PC-3 (cell line): ENCODE data around the gene SNX2. TPM values are rescaled to one million over a fixed set of nuclear protein-coding genes. Genes with fewer than 3 reads are reported as not detected.

Experiments used
- ATAC-seq: fragments of 200-7000 bp; cut with Tn5 transposase; 2 replicates; pipeline ENCODE4 v1.9.1; 2020; ENCODE audit warnings: mild to moderate bottlenecking, moderate library complexity
- BruUV-seq: library from RNA; stranded (reverse); fragments of 400-500 nt; replicated peaks from 2 replicates; lab custom pipeline; 2021; lab: Mats Ljungman, UMichigan
- CTCF ChIA-PET: fragments of 300-600 bp; sonication (Branson Sonifier 250); formaldehyde crosslinking; loops from one replicate; lab custom pipeline; 2022; ENCODE audit warnings: antibody characterized with exemption; lab: Charles Lee
- POLR2A ChIA-PET: fragments of 300-600 bp; sonication (Branson Sonifier 250); formaldehyde crosslinking; loops from one replicate; lab custom pipeline; 2022; ENCODE audit warnings: antibody characterized with exemption; ENCODE audit not compliant: unreplicated experiment; lab: Charles Lee
- DNase-seq: peaks from one replicate; pipeline ENCODE4 v3.0.0-alpha.2; 2015
- H2AFZ ChIP-seq: fragments of 300-600 bp; sonication (generic); 2 replicates; pipeline ENCODE4 v1.6.0; 2016; ENCODE audit warnings: antibody characterized with exemption, low read length
- H3F3A ChIP-seq: fragments of 300-600 bp; sonication (generic); one replicate; pipeline ENCODE4 v1.6.0; 2017; ENCODE audit warnings: antibody characterized with exemption, low read length, control low read depth, mild to moderate bottlenecking; ENCODE audit not compliant: unreplicated experiment
- H3K27ac ChIP-seq: fragments of 300-600 bp; sonication (generic); 2 replicates; pipeline ENCODE4 v1.5.1; 2016; ENCODE audit warnings: mild to moderate bottlenecking, low read length
- H3K27me3 ChIP-seq: fragments of 300-600 bp; sonication (generic); 2 replicates; pipeline ENCODE4 v1.6.1; 2016; ENCODE audit warnings: low read length, mixed read lengths
- H3K36me3 ChIP-seq: fragments of 300-600 bp; sonication (generic); 2 replicates; pipeline ENCODE4 v1.6.1; 2016; ENCODE audit warnings: low read depth, mixed run types, low read length, mixed read lengths
- H3K4me1 ChIP-seq: fragments of 300-600 bp; sonication (generic); 2 replicates; pipeline ENCODE4 v1.5.1; 2016; ENCODE audit warnings: low read length; ENCODE audit not compliant: insufficient read depth
- H3K4me2 ChIP-seq: fragments of 300-600 bp; sonication (generic); 2 replicates; pipeline ENCODE4 v1.6.0; 2016; ENCODE audit warnings: low read length
- H3K4me3 ChIP-seq: fragments of 300-600 bp; sonication (generic); 2 replicates; pipeline ENCODE4 v1.5.1; 2016; ENCODE audit warnings: mild to moderate bottlenecking, low read length, mixed read lengths
- H3K79me2 ChIP-seq: fragments of 300-600 bp; sonication (generic); 2 replicates; pipeline ENCODE4 v1.6.1; 2017; ENCODE audit warnings: low read length, mixed read lengths
- H3K9ac ChIP-seq: fragments of 300-600 bp; sonication (generic); 2 replicates; pipeline ENCODE4 v1.6.0; 2016; ENCODE audit warnings: mild to moderate bottlenecking, low read length
- H3K9me2 ChIP-seq: fragments of 300-600 bp; sonication (generic); replicated peaks from 2 replicates; pipeline ENCODE4 v1.6.1; 2016; ENCODE audit warnings: mixed run types, low read length, mixed read lengths
- H3K9me3 ChIP-seq: fragments of 300-600 bp; sonication (generic); 2 replicates; pipeline ENCODE4 v1.6.1; 2016; ENCODE audit warnings: low read length, mixed read lengths
- H4K20me1 ChIP-seq: fragments of 300-600 bp; sonication (generic); 2 replicates; pipeline ENCODE4 v1.6.1; 2016; ENCODE audit warnings: low read length, mixed read lengths
- EZH2 ChIP-seq: fragments of 300-600 bp; sonication (generic); IDR thresholded peaks from one replicate; pipeline ENCODE4 v1.6.1; 2017; ENCODE audit warnings: antibody characterized with exemption, mild to moderate bottlenecking, low read length; ENCODE audit not compliant: unreplicated experiment
- EZH2phosphoT487 ChIP-seq: fragments of 300-600 bp; sonication (generic); IDR thresholded peaks from 2 replicates; pipeline ENCODE4 v1.6.1; 2018; ENCODE audit warnings: mild to moderate bottlenecking, antibody characterized with exemption, low read length, borderline replicate concordance
- intact Hi-C: fragments of 100-400 bp; cut with micrococcal nuclease; formaldehyde crosslinking; loops from 2 replicates; pipeline ENCODE4 v1.9.0; 2023
- total RNA-seq: library from RNA; depleted of rRNA; stranded (reverse); fragments of >200 nt; gene quantifications from 2 replicates; pipeline ENCODE4 v1.2.3, GENCODE V29; 2014
- TF ChIP-seq, protein P1 (sequence below): fragments of 300-600 bp; sonication (generic); conservative IDR thresholded peaks from 2 replicates; pipeline ENCODE4 v1.5.1; 2017; ENCODE audit warnings: antibody characterized with exemption, low read depth, mild to moderate bottlenecking, low read length

Gene SNX2
- total RNA-seq, 1 experiment from 2014 or later: 33.7 TPM

DNA sequence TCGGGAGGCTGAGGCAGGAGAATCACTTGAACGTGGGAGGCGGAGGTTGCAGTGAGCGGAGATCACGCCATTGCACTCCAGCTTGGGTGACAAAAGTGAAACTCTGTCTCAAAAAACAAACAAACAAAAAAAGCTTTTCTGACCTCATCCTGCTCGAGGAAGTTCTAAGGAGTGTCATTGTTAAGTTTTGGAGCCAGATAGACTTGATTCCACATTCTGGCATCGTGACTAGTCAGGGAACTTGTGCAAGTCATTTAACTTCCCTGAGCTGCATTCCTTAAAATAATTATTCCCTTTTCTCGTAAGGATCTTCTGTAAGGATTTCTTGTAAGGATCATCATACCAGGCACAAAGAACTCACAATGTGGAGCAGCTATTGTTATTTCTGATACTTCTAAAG, 96.8 kb downstream of the SNX2 start:
- Histone ChIP-seq H3F3A (no peaks in the 10 kb centered on the region), H3K9ac (no peak overlapping the region), H4K20me1 (no peaks in the 10 kb centered on the region), H3K27ac (no peak overlapping the region), H3K4me2 (no peak overlapping the region), H2AFZ (no peak overlapping the region), H3K9me2 (no peaks in the 10 kb centered on the region), H3K79me2 (no peaks in the 10 kb centered on the region), H3K36me3 (no peaks in the 10 kb centered on the region), H3K9me3 (no peaks in the 10 kb centered on the region), H3K4me1 (no peaks in the 10 kb centered on the region), H3K27me3 (no peaks in the 10 kb centered on the region), H3K4me3 (no peak overlapping the region)
- DNase-seq (no peak), ATAC-seq (no peak)
- intact Hi-C loops: no loop called here
- CTCF ChIA-PET: no interaction called here
- BruUV-seq: no TSS peak
- POLR2A ChIA-PET: no interaction called here
- no peak for TF ChIP-seq EZH2phosphoT487
- TF ChIP-seq, protein P1, sequence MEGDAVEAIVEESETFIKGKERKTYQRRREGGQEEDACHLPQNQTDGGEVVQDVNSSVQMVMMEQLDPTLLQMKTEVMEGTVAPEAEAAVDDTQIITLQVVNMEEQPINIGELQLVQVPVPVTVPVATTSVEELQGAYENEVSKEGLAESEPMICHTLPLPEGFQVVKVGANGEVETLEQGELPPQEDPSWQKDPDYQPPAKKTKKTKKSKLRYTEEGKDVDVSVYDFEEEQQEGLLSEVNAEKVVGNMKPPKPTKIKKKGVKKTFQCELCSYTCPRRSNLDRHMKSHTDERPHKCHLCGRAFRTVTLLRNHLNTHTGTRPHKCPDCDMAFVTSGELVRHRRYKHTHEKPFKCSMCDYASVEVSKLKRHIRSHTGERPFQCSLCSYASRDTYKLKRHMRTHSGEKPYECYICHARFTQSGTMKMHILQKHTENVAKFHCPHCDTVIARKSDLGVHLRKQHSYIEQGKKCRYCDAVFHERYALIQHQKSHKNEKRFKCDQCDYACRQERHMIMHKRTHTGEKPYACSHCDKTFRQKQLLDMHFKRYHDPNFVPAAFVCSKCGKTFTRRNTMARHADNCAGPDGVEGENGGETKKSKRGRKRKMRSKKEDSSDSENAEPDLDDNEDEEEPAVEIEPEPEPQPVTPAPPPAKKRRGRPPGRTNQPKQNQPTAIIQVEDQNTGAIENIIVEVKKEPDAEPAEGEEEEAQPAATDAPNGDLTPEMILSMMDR: no peak
- no peak for TF ChIP-seq EZH2

DNA sequence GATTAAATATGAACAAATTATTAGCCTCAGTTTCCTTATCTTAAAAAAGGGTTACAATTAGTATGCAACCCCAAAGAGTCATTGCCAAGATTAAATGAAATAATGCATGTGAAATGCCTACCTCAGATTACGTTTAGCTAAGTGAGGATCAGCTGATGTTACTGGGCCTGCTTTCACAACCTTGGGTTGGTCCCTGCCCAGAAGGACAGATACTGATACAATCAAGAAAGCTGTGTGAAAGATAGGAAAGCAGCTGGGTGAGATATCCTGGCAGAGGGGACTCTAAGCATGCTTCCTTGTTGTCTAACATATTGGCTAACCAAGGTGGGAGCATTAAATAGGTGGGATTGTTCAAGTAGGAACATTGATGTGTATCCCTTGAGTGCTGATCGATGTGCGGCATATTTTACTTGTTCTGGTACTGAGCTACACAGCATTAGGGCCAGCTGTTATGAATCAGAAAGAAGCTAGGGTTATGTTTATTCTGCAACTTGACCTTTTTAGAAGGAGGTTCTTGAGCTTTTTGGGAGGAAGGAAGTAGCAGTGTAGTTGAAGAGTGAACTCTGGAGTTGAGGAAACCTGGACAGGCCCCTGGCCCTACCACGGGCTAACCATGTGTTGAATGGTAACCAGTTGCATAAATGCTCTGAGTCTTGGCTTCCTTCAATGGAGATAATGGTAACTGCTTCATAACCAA, 99.4 kb downstream of the SNX2 start:
- Histone ChIP-seq H3K4me2 (no peak overlapping the region), H3K4me1 (no peaks in the 10 kb centered on the region), H3K9me3 (no peaks in the 10 kb centered on the region), H3K9me2 (no peaks in the 10 kb centered on the region), H2AFZ (no peak overlapping the region), H3F3A (no peaks in the 10 kb centered on the region), H3K79me2 (no peaks in the 10 kb centered on the region), H3K27me3 (no peaks in the 10 kb centered on the region), H3K36me3 (no peaks in the 10 kb centered on the region), H4K20me1 (no peaks in the 10 kb centered on the region), H3K27ac (no peak overlapping the region), H3K4me3 (no peak overlapping the region), H3K9ac (no peak overlapping the region)
- ChIA-PET CTCF (no interaction called here), POLR2A (no interaction called here)
- no peak for ATAC-seq
- intact Hi-C loops: no loop called here
- TF ChIP-seq, protein P1: no peak
- TF ChIP-seq EZH2: no peak
- no peak for TF ChIP-seq EZH2phosphoT487
- BruUV-seq: no TSS peak
- no peak for DNase-seq

DNA sequence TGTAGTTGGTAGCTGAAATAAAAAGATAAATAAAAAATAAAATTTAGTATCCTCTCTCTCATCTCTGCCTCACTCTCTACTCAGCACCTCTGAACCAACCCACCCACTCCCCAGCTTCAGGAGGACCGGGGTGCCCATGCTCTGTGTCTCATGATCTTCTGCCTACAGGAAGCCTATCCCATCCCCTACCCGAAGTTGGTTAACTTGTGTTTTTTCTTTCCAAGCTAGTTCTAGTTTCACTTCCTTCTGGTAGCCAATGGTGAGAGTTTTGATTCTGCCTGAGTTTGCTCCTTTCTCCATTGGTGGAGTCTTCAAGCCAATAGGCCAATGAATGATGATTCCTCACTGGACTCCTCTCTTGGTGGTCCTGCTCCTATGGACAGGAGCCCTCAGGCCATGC, 102.6 kb downstream of the SNX2 start:
- no peaks in the 10 kb centered on the region for H3K4me1 ChIP-seq
- no peaks in the 10 kb centered on the region for H3K36me3 ChIP-seq
- H3K9me2 ChIP-seq: no peaks in the 10 kb centered on the region
- TF ChIP-seq EZH2phosphoT487 (no peak), EZH2 (no peak)
- TF ChIP-seq, protein P1: no peak
- no peak overlapping the region for H3K27ac ChIP-seq
- H2AFZ ChIP-seq: no peak overlapping the region
- H3K4me2 ChIP-seq: no peak overlapping the region
- intact Hi-C loops: no loop called here
- no peaks in the 10 kb centered on the region for H3K27me3 ChIP-seq
- H3F3A ChIP-seq: no peaks in the 10 kb centered on the region
- H3K9me3 ChIP-seq: no peaks in the 10 kb centered on the region
- no TSS peak for BruUV-seq
- H4K20me1 ChIP-seq: no peaks in the 10 kb centered on the region
- no peak for DNase-seq
- ChIA-PET CTCF (no interaction called here), POLR2A (no interaction called here)
- no peak overlapping the region for H3K4me3 ChIP-seq
- ATAC-seq: no peak
- no peak overlapping the region for H3K9ac ChIP-seq
- H3K79me2 ChIP-seq: no peaks in the 10 kb centered on the region
